GM19099 (cell line): Measurements from ENCODE around the gene VSTM2B.

Experiments
- POLR2A ChIP-seq: IDR thresholded peaks from 3 replicates; pipeline ENCODE4 v1.6.1; 2011; ENCODE audit warnings: low read depth; ENCODE audit not compliant: insufficient read length; ENCODE audit errors: extremely low read depth

Gene VSTM2B

DNA sequence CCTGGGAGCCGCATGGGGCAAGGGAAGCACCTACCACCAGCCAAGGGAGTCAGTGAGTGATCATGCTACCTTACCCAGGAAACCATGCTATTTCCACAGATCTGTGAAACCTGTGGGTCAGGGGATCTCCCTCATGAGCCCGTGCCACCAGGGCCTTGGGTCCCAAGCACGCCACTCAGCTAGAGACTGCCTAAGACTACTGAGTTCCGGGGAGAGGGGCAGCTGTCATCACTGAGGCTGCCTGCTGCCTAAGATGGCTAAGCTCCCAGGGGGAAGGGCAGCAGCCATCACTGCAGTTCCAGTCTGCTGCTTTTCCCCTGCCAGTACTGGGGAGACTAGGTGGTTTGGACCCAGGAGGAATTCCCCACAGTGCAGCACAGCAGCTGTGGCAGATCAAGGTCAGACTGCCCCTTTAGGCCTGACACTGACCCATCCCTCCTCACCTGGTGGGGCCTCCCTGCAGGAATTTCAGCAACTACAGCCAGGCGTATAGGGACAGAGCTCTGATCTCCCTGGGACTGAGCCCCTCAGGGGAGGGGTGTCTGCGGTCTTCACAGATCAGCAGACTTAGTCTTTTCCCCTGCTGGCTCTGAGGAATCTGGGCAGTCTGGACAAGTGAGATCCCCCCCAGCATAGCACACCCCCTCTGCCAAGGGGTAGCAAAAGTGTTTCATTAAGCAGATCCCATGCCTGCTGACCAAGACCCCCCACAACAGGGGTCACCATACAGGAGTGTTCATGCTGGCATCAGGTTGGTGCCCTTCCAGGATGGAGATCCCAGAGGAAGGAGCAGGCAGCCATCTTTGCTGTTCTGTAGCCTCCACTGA lies 26.9 kb downstream of the VSTM2B start:
- no peak for TF ChIP-seq POLR2A

- no peak for TF ChIP-seq POLR2A
These were observed 28.4 kb downstream of the VSTM2B start for GRCh38 chr19:29554149-29554548.

- TF ChIP-seq POLR2A = no peak
These were observed 33.9 kb downstream of the VSTM2B start for GRCh38 chr19:29559743-29560142.

DNA sequence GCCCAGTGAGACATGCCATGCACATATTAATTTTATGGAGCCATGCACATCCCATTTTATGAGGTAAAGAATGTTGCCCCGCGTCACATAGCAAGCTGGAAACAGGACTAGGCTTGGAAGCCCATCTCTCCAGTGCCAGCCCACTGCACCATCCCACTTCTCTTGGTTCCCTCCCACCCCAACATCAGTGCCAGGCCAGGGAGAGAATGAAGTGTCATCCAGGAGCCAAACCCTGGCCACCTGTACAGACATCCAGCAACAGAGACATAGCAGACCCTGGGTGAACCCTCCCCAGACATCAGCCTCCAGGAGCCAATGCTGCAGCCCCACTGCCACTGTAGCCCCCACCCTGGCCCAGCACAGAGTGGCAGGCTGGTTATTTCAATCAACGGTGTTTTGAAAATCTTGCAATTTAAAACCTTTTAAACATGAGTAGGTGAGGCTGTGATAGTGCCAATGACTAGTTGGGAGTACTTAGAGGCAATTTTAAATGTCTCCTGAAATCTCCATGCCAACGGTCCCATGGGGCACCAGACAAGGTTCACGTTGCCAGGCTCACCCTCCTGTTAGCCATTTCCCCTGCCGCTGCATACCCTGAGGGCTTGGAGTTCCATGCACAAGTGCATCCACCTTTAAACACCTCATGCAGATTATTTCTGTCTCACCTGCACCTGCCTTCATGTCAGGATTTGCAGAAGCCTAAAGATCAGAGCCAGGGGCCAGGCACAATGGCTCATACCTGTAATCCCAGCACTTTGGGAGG lies 34.7 kb downstream of the VSTM2B start:
- no peak for TF ChIP-seq POLR2A

DNA sequence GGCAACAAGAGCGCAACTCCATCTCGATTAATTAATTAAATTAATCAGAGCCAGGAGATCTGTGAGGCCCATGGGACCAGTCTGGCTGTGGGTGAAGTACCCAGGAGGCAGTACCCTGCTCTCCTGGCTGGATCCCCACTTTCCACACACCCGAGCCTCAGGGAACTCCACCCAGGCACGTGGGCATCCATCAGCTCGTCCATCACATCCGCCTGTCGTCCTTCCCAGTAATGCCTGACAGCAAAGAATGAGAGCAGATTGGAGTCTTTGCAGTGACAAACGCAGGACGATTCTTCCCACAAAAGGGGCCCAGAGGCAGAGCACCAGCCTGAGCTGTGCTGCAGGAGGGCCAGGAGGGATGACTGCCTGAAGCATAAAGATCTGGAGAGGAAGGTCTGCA lies 35.8 kb downstream of the VSTM2B start:
- no peak for TF ChIP-seq POLR2A

DNA sequence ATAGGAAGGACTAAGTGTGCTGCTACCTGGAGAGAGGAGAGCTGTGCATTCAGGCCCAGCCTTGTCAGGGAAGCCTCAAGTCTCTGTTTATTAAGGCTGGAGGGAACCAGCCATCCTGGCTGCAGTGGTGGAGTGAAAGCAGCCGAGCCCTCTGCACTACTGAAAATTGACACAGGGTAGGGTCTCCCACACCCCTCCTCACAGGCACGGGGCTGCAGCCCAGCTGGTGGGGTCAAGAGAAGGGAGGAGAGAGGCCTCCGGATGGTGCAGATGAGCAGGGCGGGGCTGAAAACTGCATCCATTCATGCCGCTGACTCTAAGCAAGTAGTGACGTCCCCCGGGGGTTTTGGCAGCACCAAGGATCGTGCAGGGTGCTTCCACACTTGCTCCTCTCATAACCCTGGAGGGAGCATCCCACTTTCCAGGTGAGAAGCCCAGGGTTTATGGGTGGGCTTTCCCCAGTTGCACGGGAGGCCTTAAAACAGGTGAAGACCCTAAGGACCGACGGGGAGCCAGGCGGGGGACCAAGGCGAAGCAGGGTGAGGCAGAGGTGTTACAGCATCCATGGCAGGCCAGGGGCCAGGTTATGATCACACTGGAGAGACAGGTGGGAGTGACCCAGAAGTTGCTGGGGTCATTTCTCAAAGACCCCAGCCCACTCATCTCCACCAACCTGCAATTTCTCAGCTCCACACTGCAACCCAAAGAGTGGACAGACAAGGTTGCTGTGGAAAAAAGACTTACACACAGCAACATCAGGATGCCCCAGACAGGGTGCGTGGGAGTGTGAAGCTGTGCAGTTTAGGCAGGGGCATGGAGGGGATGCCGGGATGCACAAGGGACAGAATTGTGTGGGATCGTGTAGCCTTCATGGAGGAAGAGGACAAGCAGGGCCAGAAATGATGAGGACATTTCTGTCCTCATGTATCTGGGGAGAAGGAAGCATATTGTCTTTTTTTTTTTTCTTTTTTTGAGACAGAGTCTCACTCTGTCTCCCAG lies 36.8 kb downstream of the VSTM2B start:
- TF ChIP-seq POLR2A = no peak

DNA sequence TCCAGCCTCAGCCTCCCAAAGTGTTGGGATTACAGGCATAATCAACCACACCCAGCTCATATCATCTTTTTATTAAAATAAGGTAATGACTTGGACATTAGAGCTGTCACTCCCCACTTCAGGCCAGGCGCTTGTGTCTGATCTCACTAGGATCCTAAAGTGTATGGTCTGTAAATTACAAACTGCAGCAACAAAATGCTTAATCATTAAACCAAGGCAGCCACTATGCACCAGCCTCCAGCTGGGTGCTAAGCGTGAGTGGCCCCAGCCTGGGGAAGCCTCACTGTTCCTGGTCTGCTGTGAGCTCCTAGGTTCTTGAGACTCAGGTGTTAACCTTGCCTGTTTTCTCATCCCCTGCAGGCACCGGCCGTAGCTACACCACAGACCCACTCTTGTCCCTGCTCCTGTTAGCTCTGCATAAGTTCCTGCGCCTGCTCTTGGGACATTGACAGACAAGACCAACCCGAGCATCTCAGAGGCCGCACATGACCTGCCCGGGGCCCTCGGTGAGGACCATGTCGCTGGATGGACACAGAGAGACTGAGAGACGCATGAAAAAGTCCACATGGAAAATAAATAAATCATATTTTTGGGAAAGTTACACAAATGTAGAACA lies 37.8 kb downstream of the VSTM2B start:
- TF ChIP-seq POLR2A = no peak

DNA sequence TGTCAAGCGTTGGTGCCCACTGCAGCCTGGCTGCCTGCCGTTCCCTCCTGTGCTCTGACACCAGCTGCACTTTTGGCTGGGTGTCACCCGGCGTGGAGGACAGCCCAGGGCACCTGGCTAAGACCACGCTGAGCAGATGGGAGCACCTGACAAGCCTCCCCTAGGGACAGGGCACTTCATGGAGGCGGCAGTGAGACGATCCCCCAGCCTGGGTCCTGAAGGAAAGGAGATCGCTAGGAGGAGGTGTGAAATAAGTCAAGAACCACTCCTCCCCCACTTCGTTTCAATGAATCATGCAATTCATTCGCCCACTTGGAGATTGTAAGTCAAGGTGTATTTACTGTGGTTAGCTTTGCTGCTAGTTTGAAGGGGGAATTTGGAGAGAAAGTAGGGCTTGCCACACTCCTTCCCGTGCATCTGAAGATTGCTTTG lies 38.8 kb downstream of the VSTM2B start:
- TF ChIP-seq POLR2A = no peak

DNA sequence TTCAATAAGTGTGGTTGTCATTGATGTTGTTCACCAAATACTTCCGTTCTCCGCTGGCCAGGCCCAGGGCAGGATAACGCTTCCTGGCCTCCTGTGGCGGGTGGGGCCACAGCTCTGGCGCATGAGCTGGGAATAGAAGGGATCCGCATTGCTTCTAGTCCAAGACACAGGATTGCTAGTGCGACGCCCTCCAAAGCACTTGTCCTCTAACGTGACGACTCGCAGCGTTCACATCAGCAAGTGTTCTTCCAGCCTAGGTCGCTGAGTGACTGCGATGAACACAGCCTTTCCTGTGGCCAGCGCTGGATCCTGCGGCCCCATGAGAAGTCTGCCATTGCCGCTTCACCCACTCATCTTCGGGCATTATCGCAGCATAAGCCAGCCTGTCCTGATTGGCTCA lies 39.4 kb downstream of the VSTM2B start:
- no peak for TF ChIP-seq POLR2A

DNA sequence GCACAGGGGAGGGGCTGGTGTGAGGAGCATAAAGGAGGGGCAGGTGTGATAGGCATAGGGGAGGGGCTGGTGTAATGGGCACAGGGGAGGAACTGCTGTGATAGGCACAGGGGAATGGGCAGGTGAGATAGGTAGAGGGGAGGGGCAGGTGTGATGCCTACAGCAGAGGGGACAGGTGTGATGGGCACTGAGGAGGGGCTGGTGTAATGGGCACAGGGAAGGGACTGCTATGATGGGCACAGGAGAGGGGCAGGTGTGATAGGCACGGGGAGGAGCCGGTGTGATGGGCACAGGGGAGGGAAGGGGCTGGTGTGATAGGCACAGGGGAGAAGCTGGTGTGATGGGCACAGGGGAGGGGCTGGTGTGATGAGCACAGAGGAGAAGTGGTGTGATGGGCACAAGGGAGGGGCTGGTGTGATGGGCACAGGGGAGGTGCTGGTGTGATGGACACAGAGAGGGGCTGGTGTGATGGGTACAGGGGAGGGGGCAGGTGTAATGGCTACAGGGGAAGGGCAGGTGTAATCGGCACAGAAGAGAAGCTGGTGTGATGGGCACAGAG lies 40.8 kb downstream of the VSTM2B start:
- no peak for TF ChIP-seq POLR2A

- no peak for TF ChIP-seq POLR2A
These were observed 41.6 kb downstream of the VSTM2B start for GRCh38 chr19:29567366-29567915.

DNA sequence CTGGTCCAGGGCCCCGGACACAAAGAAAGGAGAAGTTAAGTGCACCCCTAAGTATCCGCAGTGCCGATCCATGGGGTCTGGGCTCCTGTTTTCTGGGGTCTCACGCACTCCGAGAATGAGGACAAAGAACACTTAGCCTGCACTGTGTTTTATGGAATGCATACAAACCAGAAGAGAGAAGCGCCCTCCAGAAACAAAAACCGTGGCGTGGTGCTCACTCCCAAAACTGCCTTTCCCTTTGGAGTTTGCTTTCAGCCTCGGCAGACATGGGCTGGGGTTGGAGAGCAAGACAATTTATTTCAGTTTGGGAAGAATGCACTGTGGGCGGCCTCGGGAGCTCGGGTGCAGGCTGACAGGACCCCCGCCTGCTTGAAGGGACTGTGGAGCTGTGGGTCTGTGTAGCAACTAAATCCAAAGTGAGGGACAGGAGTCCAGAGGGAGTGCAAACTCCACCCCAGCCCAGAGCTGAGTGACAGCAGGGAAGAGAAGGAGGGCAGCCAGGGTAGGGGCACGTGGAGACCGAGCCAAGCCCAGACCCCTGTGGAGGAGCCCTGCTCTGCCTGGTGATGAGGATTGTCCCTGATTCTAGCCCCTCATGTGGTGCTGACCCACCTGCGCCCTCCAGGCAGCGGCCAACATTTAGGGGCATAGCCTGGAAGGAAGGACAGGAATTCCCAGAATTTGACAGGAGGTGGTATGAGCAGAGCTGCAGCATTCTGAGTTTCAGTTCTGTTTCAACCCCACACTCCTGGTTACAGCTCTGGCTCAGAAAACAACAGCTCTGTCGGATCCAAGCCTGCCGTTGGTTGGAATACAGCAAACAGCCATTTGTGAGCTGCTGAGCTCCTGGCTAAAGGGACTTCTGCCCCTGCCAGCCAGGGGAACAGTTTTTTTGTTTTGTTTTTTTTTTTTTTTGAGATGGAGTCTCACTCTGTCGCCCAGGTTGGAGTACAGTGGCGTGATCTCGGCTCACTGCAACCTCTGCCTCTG lies 42.5 kb downstream of the VSTM2B start:
- no peak for TF ChIP-seq POLR2A

- TF ChIP-seq POLR2A = no peak
These were observed 43.5 kb downstream of the VSTM2B start for GRCh38 chr19:29569038-29569911.
